Measurements from ENCODE around the gene TMEM63A.
"Not testable (repeated sequence)": the region's sequence is repeated elsewhere in the genome, so short reads cannot be mapped to it uniquely, and the experiment has no call there.

Gene TMEM63A

DNA sequence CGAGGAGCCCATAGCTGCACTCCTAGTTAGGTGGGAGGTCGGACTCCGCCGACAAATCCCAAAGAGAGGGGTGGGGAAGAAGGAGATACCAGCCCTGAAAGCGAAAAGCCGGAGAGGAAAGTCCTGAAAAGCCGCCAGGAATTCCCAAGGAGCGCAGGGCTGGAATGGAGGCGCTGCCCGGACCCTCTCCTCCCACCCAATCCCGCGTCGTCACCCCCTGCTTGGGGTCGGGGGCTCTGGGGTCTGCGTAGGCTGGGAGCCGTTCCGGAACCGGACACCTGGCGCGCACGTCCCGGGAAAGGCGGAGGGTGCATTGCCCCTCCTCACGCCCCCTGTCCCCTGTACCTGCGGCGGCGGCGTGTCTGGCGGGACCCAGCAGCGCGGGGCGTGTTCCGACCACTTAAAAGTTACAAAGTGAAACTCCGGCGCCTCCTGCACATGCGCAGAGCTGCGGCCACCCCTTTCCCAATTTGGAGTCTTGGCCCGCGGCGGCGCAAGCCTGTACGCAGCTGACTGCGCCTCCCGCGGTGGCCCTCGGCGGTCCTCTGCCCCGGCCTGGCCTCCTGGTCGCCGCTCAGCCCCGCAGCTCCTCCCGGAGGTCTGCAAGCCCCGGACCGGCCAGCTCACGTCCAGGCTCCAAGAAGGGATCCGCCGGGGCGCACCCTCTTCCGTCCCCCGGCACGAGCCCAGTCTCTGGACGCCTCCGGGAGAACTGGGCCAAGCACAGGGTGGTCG, at the start of gene TMEM63A:
TSS of gene TMEM63A (minus strand) at position 422 of the 735 bp plus-strand sequence. CDS start 4,800 bp downstream, outside the sequence.
- H3K27ac ChIP-seq (ENCODE audit: low read depth, low read length): peak within 1 kb of the TSS; percentile 83
- H3K9ac ChIP-seq (ENCODE audit: low read length): peak within 1 kb of the TSS; percentile 71
- peak within 1 kb of the TSS; percentile 89 to 95 for H3K4me3 ChIP-seq (ENCODE audit: low read depth in 1 of 2, low read length in 2 of 2)
- no peaks in the 10 kb centered on the region for H3K27me3 ChIP-seq (ENCODE audit: control insufficient read depth in 1 of 2, insufficient read depth in 2 of 2, low read length in 2 of 2)
- peaks cover 14% of the 10 kb centered on the region for H3K36me3 ChIP-seq (ENCODE audit: insufficient read depth, low read length)
- peaks cover 42% of the 10 kb centered on the region for H3K4me1 ChIP-seq (ENCODE audit: insufficient read depth, low read length)
- H3K9me3 ChIP-seq (ENCODE audit: low read length): no peaks in the 10 kb centered on the region

DNA sequence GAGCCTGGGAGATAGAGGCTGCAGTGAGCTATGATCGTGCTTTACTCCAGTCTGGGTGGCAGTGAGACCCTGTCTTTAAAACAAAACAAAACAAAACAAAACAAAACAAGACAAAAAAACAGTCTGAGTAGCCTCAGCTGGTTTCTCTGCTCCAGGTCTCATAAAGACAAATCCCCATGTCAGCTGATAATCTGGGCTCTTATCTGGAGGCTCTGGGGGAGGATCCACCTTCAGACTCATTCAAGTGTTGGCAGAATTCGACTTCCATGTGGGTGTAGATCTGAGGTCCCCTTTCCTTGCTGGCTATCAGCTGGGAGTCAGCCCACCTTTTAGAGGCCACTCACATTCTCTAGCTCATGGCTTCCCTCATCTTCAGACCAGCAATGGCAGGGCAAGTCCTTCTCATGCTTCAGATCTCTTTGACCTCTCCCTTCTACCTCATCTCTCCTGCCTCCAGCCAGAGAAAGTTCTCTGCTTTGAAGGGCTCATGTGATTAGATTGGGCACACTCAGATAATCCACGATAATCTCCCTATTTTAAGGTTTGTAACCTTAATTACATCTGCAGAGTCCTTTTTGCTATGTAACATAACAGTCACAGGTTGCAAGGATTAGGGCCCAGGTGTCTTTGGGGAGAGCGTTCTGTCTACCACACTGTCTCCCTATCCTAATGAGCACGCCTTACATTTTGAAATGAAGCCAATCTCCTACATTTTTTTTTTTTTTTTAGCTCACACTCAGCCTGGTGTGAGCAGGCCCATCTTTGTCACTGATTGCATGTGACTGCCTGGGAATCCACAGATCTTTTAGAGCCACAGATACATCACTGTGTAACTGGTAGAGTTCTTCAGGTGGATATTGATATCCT, 49.3 kb upstream of the TMEM63A start:
- Histone ChIP-seq H3K36me3 (ENCODE audit: insufficient read depth, low read length) (no peaks in the 10 kb centered on the region), H3K4me3 (ENCODE audit: low read depth in 1 of 2, low read length in 2 of 2) (no peak overlapping the region), H3K9me3 (ENCODE audit: low read length) (no peaks in the 10 kb centered on the region), H3K9ac (ENCODE audit: low read length) (no peak overlapping the region), H3K4me1 (ENCODE audit: insufficient read depth, low read length) (no peaks in the 10 kb centered on the region), H3K27ac (ENCODE audit: low read depth, low read length) (no peak overlapping the region), H3K27me3 (ENCODE audit: control insufficient read depth in 1 of 2, insufficient read depth in 2 of 2, low read length in 2 of 2) (no peaks in the 10 kb centered on the region)

DNA sequence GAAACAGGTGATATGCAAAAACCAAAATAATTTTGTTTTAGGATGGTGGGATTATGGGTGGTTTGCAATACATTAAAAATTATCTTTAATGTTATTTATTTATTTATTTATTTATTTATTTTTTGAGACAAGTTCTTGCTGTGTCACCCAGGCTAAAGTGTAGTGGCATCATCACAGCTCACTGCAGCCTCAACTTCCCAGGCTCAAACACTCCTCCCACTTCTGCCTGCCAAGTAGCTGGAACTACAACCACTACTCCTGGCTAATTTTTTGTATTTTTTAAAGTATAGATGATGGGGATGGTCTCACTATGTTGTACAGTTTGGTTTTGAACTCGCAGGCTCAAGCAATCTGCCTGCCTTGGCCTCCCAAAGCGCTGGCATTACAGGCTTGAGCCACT, 48.4 kb upstream of the TMEM63A start:
- no peaks in the 10 kb centered on the region for H3K4me1 ChIP-seq (ENCODE audit: insufficient read depth, low read length)
- H3K36me3 ChIP-seq (ENCODE audit: insufficient read depth, low read length): no peaks in the 10 kb centered on the region
- H3K9ac ChIP-seq (ENCODE audit: low read length): no peak overlapping the region
- no peak overlapping the region for H3K27ac ChIP-seq (ENCODE audit: low read depth, low read length)
- no peaks in the 10 kb centered on the region for H3K9me3 ChIP-seq (ENCODE audit: low read length)
- H3K27me3 ChIP-seq (ENCODE audit: control insufficient read depth in 1 of 2, insufficient read depth in 2 of 2, low read length in 2 of 2): no peaks in the 10 kb centered on the region
- H3K4me3 ChIP-seq (ENCODE audit: low read depth in 1 of 2, low read length in 2 of 2): no peak overlapping the region

DNA sequence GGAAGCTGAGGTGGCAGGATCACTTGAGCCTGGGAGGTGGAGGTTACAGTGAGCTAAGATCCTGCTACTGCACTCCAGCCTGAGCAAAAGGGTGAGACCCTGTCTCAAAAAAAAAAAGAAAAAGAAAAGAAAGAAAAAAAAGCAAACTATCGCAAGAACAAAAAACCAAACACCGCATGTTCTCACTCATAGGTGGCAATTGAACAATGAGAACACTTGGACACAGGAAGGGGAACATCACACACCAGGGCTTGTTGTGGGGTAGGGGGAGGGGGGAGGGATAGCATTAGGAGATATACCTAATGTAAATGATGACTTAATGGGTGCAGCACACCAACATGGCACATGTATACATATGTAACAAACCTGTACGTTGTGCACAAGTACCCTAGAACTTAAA, 47.3 kb upstream of the TMEM63A start:
- H3K27me3 ChIP-seq (ENCODE audit: control insufficient read depth in 1 of 2, insufficient read depth in 2 of 2, low read length in 2 of 2); H3K4me3 ChIP-seq (ENCODE audit: low read depth in 1 of 2, low read length in 2 of 2); H3K9ac ChIP-seq (ENCODE audit: low read length); H3K9me3 ChIP-seq (ENCODE audit: low read length); H3K4me1 ChIP-seq (ENCODE audit: insufficient read depth, low read length); H3K27ac ChIP-seq (ENCODE audit: low read depth, low read length); H3K36me3 ChIP-seq (ENCODE audit: insufficient read depth, low read length): not testable (repeated sequence)

DNA sequence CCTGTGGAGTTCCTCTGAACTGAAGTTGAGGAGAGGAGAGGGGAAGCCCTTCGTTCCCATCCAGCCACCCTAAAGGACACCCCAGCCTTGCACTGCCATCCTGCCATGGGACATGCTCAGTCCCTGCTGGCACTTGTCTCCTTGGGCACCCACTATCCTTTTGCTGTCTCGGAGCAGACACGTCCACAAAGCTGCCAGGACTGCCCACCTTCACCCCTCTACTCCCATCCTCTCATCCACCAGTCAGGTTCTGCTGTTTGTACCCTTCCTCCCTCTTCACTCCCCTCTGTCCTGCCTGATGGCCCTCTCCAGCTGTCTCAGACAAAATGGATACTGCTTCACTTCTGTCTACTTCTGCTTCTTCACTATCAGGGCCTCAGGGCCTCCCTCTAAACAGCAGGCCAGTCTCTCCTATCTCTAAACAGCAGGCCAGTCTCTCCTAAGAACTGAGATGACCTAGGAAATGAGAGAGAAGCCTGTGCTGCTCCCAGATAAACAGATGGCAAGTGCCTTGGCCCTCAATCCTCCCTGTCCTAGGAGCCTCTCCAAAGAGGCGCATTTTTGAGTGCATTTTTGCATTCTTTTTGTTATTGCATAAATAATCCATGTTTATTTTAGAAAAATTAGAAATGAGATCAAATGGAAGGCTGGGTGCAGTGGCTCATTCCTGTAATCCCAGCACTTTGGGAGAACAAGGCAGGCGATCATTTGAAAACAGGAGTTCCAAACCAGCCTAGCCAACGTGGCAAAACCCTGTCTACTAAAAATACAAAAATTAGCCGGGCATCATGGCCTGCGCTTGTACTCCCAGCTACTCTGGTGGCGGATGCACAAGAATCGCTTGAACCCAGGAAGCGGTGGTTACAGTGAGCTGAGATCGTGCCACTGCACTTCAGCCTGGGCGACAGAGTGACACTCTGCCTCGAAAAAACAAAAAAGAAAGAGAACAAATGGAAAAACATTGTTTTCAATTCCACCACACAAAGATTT, 46.3 kb upstream of the TMEM63A start:
- Histone ChIP-seq H3K27me3 (ENCODE audit: control insufficient read depth in 1 of 2, insufficient read depth in 2 of 2, low read length in 2 of 2) (no peaks in the 10 kb centered on the region), H3K4me1 (ENCODE audit: insufficient read depth, low read length) (peaks cover under 1% of the 10 kb centered on the region), H3K27ac (ENCODE audit: low read depth, low read length) (no peak overlapping the region), H3K9ac (ENCODE audit: low read length) (no peak overlapping the region), H3K36me3 (ENCODE audit: insufficient read depth, low read length) (no peaks in the 10 kb centered on the region), H3K9me3 (ENCODE audit: low read length) (no peaks in the 10 kb centered on the region), H3K4me3 (ENCODE audit: low read depth in 1 of 2, low read length in 2 of 2) (no peak overlapping the region)

DNA sequence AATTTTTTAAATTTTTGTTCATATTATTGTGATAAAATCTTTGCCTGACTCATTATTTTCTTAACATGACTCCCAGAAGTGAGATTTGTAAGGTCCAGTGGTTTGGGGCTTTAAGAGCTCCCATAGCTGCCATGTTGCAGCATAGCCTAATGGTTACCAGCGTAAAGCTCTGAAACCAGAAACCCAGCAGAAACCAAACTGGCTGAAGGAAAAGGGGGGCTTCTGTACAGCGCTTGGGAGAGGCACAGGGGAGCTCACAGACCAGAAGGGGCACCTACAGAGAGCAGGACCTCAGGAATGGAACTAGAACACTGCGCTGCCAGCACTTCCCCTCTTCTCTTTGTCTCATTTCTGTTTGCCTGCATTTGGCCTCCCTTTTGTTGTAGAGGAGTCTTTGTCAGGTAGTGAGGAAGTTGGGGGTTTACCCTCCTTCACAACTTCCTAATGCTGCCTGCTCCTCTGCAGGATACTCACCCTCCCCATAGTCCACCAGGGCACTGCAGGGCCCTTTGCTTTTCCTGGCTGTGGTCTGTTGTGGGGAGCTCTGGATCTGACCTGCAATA, 44.5 kb upstream of the TMEM63A start:
- Histone ChIP-seq H3K9ac (ENCODE audit: low read length) (no peak overlapping the region), H3K4me1 (ENCODE audit: insufficient read depth, low read length) (peaks cover 14% of the 10 kb centered on the region), H3K27ac (ENCODE audit: low read depth, low read length) (no peak overlapping the region), H3K27me3 (ENCODE audit: control insufficient read depth in 1 of 2, insufficient read depth in 2 of 2, low read length in 2 of 2) (no peaks in the 10 kb centered on the region), H3K36me3 (ENCODE audit: insufficient read depth, low read length) (no peaks in the 10 kb centered on the region), H3K9me3 (ENCODE audit: low read length) (no peaks in the 10 kb centered on the region), H3K4me3 (ENCODE audit: low read depth in 1 of 2, low read length in 2 of 2) (no peak overlapping the region)

DNA sequence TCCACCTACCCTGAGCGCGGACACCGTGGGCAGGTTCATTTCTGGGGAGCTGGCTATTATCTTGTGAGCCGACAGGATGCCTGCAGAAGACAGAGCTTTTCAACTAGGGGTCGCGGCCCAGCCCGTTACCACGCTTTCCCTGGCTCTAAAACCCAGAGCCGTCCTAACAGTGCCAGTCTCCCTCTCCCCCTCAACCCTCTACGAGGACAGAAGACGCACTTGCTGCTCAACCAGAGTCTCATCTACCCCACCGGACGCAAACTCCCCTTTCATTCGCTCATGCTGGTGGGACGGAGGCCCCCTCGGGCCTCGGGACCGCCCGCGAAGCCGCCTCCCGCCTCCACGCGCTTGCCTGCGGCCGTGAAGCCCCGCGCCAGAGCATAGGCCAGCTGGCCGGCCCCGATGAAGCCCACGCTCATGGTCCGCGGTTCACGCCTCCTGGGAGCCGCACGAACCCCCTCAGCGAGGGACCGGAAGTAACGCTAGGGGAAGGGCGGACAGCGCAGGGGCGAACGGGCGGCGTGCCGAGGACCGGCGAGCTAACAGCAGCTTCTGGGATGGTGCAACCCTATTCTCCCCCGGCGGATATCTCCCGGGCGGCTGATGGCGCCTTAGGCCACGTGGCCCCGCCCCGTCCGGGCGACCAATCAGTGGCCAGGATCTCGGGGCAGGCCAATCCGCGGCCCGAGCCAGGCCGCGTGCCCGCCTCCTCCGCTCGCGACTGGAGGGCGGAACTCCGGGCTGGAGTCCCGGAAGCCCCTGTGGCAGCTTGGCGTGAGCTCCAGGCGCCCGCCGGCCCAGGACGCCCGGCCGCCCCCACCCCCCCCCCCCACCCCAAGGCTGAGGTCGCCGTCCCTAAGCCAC, 41.7 kb upstream of the TMEM63A start, which contains the start of gene PYCR2:
TSS of gene PYCR2 (minus strand) at position 559 of the 864 bp plus-strand sequence. CDS start at position 419, 140 bp downstream.
- H3K4me1 ChIP-seq (ENCODE audit: insufficient read depth, low read length): peaks cover 14% of the 10 kb centered on the region
- no peaks in the 10 kb centered on the region for H3K9me3 ChIP-seq (ENCODE audit: low read length)
- H3K27ac ChIP-seq (ENCODE audit: low read depth, low read length): peak within 1 kb of the TSS; percentile 97
- H3K27me3 ChIP-seq (ENCODE audit: control insufficient read depth in 1 of 2, insufficient read depth in 2 of 2, low read length in 2 of 2): no peaks in the 10 kb centered on the region
- peak within 1 kb of the TSS; percentile 93 for H3K9ac ChIP-seq (ENCODE audit: low read length)
- H3K36me3 ChIP-seq (ENCODE audit: insufficient read depth, low read length): peaks cover 7% of the 10 kb centered on the region
- H3K4me3 ChIP-seq (ENCODE audit: low read depth in 1 of 2, low read length in 2 of 2): peak within 1 kb of the TSS; percentile 95 to 97

DNA sequence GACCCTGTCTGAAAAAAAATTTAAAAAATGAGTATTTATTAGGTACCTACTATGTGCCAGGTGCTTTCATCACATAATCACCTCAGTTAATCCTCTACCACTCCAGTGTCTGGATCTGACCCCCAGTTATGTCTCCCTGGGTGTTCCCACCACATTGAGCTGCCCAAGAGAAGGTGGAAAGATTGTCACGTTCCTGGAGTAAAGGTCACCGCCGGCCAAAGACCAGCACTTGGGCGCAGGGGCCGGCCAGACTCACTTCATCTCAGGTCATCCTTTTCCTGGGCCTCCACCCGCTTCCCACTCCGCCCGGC, 41.2 kb upstream of the TMEM63A start:
- H3K4me1 ChIP-seq (ENCODE audit: insufficient read depth, low read length): peaks cover 14% of the 10 kb centered on the region
- H3K27me3 ChIP-seq (ENCODE audit: control insufficient read depth in 1 of 2, insufficient read depth in 2 of 2, low read length in 2 of 2): no peaks in the 10 kb centered on the region
- H3K36me3 ChIP-seq (ENCODE audit: insufficient read depth, low read length): peaks cover 11% of the 10 kb centered on the region
- H3K9ac ChIP-seq (ENCODE audit: low read length): peak overlapping the region; percentile 93
- H3K9me3 ChIP-seq (ENCODE audit: low read length): no peaks in the 10 kb centered on the region
- H3K27ac ChIP-seq (ENCODE audit: low read depth, low read length): peak overlapping the region; percentile 97
- peak overlapping the region; percentile 95 to 97 for H3K4me3 ChIP-seq (ENCODE audit: low read depth in 1 of 2, low read length in 2 of 2)

DNA sequence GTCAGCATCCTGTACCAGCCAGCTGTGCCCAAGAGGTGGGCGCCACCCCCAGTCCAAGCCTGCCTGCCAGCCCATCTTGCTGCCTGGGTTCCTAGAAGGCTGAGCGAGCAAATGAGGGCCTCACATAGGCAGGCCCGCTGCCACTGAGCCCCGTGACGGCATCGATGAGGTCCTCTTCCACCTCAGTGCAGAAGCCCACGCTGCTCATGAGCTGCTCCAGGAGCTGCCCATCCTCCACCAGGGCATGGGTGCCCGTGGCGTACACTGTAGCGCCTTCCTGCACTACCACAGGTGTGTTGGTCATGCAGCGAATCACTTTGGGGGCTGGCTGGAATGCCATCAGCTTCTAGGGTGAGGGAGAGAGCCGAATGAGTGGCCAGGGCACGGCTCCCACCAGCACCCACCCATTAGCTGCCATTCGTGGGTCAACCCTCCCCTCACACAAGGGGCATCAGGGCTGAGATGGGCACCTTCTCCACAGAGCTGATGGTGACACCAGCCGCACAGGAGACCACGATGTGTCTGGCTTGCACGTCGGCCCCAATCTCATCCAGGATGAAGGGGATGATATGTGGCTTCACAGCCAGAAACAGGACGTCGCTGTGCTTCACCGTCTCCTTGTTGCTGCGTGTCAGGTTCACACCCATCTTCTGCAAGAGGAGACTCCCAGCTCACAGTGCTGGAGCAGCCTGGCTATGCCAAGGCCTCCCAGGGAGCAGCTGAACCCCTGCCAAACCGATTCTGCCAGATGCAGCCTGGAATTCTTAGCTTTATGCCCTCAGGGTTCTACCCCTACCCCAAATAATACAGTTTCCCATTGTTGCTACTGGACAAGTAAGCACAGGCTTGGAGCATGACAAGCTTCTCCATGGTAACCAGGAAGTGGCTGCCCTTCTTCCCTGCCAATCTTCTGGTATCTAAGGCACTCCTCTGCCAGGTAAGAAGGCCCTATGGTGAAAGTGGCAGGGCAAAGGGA, 39.8 kb upstream of the TMEM63A start:
- H3K4me3 ChIP-seq (ENCODE audit: low read depth in 1 of 2, low read length in 2 of 2): no peak overlapping the region
- H3K36me3 ChIP-seq (ENCODE audit: insufficient read depth, low read length): peaks cover 17% of the 10 kb centered on the region
- H3K4me1 ChIP-seq (ENCODE audit: insufficient read depth, low read length): peaks cover 14% of the 10 kb centered on the region
- no peaks in the 10 kb centered on the region for H3K9me3 ChIP-seq (ENCODE audit: low read length)
- no peak overlapping the region for H3K9ac ChIP-seq (ENCODE audit: low read length)
- H3K27me3 ChIP-seq (ENCODE audit: control insufficient read depth in 1 of 2, insufficient read depth in 2 of 2, low read length in 2 of 2): no peaks in the 10 kb centered on the region
- no peak overlapping the region for H3K27ac ChIP-seq (ENCODE audit: low read depth, low read length)

Measured in muscle layer of colon (tissue), 2 donors.